GM21529 (cell line): ENCODE results near the gene ATAD3C.
"Not testable (repeated sequence)": the region's sequence is repeated elsewhere in the genome, so short reads cannot be mapped to it uniquely, and the experiment has no call there.

ENCODE experiments used
- ATAC-seq: cut with Tn5 transposase; IDR thresholded peaks from one replicate; pipeline ENCODE4 v1.9.1; 2021; ENCODE audit not compliant: unreplicated experiment

The ATAD3C gene

DNA sequence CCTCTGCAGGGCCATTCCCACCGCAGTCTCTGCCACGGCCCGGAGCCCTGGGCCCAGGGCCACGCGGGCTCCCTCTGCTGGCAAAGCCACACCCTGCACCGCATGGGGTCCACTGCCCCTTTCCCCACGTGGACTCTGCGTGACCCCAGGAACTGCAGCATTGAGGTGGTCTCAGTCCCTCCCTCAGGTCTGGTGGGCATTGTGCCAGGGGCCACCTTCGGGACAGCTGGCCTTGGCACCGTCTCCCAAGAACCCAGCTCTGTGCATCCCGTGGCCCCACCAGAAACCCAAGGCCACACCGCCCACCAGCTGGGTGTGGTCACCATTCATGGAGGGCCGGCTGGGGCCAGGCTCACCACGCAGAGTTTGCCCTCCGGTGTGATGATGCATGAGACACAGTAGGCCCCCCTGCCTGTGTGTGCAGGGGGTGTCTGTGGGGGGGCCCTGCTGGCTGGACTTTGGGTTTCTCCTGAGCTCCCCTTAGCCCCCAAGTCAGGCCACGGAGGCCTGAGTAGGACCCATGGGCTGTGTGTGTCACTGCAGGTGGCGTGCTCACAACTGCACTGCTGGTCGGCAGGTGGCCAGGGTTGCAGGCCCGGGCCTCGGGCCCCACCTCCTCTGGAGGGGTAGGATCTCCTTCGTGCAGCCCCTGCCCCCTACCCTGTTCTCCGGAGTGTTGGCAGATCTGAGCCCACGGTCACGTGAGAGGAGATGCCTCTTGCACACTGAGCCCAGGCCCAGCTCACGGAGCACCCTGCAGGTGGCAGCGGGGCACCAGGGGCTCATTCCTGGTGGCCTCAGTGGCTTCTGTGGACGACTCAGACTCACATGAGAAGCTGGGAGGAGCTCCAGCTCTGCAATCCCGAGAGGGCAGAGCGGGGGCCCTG is 8.2 kb upstream of the ATAD3C start:
- ATAC-seq, result no peak

DNA sequence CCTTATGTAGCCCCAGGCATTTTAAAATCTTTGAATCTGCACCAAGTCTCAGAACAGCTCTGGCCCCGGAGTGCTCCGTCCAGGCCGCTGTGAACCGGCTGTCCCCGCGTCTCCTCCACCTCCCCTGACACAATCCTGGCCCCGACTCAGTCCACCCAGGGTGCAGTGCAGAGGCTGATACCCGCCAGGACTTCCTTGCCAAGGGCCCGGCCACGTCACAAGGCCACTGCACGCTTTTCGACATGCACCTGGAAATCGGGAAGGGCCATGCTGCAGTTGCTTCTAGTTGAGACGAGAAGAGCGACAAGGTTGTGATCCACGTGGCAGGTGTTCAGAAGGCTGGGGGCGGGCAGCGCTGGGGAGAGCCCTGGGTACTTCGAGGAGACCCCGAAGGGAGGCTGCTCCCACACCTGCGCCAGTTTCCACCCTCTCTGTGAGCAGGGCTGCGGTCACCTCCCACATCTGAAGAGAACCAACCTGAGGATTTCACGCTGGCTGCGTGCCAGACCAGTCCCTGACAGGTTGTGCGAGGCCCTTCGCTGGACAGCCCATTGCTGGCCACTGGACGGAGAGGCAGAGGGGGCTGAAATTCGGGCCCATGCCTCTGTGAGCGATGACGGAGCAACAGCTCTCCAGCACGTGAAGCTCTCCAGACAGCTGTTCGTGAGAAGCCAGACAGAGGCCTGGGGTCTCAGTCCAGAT is 7.3 kb upstream of the ATAD3C start:
- ATAC-seq, result no peak

DNA sequence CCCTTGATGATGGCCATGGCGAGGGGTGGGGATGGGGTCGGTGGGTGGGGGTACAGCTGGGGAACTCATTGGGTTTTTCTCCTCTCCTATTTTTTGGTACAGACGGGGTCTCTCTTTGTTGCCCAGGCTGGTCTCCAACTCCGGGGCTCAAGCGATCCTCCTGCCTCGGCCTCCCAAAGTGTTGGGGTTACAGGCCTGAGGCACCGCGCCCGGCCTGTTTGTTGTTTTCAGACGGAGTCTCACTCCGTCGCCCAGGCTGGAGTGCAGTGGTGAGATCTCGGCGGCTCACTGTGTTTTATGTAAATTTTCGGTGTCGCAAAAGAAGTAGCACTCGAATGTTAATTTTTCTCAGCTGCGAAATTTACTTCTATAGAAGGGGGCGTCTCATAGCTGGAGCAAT is 2.9 kb upstream of the ATAD3C start:
- ATAC-seq, result not testable (repeated sequence)

DNA sequence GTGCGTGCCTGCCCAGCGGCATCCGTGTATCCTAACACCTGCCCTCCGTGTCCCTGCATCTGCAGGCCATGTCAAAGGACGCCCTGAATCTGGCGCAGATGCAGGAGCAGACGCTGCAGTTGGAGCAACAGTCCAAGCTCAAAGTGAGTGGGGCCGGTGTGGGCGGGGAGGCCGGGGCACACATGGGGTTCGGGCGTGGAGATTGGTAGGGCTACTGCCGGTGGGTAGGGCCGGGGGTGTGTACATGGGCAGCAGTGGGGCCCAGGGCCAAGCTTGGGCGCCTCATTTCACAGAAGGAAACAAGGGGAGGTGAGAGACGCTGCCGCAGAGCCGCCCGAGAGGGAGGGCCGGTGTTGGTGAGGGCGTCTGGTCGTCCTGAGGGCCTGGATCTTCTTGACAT is 1.1 kb downstream of the ATAD3C start:
- ATAC-seq, result not testable (repeated sequence)

DNA sequence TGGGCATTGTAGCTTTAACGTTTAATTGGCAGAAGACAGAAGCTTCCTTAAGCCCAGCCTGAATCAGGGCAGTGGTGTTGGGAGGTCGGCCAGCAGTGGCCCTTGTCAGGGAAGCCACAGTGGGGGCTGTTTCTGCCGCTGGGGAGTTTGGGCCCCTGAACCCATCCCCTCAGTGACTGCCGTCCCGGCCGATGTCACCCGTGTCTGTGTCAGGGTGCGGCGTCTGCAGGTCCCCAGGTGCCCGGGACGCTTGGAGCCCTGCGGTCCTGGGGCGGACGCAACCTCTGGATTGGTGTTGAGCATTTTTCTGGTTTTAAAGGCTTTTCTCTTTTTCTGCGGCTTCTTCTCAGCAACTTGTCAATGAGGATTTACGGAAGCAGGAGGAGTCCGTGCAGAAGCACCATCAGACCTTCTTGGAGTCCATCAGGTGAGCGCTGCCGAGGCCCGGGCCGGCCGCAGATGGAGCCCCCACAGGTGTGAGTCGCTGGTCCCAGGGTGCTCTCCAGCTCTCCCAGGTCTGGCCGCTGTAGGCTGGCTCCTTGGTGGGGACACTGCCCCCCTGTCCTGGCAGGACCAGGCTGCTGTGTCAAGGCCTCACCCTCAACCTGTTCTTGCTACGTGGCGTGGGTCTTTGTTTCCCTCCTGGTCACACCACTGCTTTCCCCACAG is 2.3 kb downstream of the ATAD3C start:
- ATAC-seq, result no peak

DNA sequence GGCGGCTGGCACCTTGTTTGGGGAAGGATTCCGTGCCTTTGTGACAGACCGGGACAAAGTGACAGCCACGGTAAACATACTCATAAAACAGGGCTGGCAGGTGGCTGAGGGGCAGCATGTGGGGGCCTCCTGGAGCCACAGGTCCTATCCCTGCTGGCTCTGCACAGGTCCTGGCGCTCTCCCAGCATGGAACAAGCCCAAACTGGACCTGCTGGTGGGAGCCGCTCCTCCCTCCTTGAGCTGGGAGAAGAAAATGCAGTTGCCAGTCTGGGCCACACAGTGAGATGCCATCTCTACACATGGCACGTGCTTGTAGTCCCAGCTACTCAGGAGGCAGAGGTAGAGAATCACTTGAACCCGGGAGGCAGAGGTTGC is 2.9 kb downstream of the ATAD3C start:
- ATAC-seq, result not testable (repeated sequence)

DNA sequence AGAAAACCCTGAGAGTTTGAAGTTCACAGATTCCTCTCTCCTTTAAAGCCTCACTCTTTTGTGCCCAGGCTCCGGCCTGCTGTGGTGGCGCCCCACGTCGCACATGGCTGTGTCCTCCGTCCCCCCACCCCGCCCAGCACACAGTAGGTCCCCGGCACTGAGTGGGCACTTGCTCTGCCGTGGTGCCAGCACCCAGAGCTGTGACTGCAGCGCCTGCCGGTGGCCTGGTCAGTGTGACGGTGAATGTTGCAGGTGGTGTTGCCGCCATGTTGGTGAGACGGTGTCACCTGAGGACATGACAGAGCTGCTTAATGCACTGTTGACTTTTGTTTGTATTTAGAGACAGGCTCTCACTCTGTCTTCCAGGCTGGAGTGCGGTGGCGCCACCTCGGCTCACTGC is 3.4 kb downstream of the ATAD3C start:
- no peak for ATAC-seq

DNA sequence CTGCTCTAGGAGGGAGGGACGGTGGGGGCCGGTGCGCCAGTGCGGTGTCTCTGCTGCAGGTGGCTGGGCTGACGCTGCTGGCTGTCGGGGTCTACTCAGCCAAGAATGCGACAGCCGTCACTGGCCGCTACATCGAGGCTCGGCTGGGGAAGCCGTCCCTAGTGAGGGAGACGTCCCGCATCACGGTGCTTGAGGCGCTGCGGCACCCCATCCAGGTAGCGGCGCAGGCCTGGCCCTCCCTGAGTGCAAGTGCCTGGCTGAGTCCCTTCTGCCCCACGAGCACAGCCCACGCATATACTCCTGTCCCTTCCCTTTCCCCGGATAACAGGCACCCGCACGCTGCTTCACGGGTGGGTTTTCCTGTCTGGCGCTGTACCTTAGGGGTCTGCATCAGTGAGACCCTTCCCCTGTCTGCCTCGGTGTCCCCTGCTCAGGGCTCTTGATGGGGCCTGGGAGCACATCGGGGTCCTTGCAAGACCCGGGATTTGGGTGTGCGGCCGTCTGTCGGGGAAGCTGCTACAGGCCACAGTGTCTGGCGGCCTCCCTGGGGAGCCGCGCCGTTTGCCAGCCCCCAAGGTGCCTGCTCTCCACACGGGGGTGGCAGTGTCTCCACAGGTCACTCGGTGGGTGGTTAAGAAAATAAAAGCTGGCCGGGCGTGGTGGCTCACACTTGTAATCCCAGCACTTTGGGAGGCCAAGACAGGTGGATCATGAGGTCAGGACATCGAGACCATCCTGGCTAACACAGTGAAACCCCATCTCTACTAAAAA is 5.0 kb downstream of the ATAD3C start:
- ATAC-seq, result not testable (repeated sequence)

DNA sequence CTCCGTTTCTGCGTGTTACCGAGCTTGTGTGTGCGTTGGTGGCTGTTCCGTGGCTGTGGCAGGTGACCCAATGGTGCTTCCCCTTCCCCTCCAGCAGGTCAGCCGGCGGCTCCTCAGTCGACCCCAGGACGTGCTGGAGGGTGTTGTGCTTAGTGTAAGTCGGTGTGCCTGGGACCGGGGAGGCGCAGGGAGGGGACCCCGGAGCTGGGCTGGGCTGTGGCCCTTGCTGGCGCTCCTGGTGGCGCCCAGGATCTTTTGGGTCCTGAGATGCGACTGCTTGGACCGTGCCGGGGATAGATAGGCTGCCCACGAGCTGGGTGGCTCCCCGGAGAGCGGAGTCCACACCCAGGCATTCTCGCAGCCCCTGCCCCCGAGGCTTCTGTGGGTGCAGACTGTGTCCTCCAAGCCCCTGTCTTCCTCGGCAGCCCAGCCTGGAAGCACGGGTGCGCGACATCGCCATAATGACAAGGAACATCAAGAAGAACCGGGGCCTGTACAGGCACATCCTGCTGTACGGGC is 5.9 kb downstream of the ATAD3C start:
- no peak for ATAC-seq

DNA sequence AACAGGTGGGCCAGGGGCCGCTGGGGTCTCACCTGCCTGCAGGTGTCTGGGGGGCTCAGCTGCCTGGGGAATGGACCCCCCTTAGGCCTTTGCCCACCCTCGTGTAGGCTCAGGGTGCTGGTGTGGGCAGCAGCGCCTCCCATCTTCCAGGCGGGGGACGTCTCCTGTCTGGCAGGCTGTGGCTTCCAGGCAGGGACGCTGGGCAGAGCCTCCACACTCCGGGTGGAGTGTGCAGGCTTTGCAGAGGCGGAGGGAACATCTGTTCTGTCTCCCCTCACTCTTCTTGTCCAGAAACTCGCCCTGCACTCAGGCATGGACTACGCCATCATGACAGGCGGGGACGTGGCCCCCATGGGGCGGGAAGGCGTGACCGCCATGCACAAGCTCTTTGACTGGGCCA is 6.4 kb downstream of the ATAD3C start:
- not testable (repeated sequence) for ATAC-seq

DNA sequence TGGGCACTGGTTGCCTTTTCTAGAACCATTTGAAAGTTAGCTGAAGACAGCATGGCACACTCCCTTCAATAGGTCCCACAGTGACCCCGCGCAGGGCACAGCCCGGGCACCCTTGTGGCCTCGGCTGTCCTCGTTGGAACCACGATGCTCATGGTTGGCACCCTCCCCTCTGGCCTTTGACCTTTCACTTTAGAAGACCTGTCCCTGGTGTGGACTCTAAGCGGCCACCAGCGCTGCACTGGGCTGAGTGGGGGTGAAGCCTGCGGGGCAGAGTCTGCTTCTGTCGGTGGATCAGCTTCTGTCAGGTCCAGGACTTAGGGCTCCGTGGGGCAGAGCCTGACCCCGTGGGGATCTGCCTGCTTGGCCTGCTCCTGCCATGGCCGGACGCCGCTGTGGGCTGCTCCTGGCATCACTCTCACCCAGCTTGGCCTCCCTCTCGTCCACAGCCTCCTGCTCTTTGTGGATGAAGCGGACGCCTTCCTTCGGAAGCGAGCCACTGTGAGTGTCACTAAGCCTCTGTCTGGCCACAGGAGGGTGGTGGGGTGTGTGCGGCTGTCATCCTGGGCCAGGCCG is 7.3 kb downstream of the ATAD3C start:
- ATAC-seq, result not testable (repeated sequence)

DNA sequence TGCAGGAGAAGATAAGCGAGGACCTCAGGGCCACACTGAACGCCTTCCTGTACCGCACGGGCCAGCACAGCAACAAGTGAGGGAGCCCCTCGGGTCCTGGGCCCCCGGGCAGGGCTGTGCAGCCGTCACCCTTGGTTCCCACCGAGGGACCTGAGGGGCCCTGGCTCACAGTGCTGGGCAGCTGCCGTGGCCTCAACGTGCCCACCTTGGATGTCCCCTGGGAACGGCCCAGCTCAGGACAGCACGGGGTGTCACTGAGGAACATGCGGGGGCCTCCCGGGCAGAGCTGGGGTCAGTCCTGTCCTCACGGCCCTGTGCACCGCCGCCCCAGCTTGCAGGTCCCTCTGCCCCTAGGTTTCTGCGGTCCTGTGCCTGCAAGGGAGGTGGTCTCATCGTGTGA is 9.7 kb downstream of the ATAD3C start:
- not testable (repeated sequence) for ATAC-seq

DNA sequence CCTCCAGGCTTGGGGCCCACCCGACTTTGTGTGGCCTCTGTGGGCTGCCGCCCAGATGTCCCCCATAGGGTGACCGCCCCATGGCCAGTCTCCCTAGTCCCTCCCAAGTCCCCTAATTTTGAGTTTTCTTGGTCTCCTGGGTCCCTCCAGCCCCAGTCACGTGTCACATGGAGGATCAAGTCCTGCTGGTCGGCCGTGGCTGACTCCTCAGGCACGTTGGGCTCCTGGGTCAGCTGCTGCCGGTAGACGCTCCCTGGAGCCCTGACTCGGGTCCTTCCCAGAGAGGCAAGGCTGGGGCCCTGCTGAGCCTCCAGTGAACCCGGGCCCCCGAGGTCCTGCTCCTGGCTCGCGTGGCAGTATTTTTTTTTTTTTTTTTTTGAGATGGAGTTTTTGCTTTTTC is 10.2 kb downstream of the ATAD3C start:
- not testable (repeated sequence) for ATAC-seq

DNA sequence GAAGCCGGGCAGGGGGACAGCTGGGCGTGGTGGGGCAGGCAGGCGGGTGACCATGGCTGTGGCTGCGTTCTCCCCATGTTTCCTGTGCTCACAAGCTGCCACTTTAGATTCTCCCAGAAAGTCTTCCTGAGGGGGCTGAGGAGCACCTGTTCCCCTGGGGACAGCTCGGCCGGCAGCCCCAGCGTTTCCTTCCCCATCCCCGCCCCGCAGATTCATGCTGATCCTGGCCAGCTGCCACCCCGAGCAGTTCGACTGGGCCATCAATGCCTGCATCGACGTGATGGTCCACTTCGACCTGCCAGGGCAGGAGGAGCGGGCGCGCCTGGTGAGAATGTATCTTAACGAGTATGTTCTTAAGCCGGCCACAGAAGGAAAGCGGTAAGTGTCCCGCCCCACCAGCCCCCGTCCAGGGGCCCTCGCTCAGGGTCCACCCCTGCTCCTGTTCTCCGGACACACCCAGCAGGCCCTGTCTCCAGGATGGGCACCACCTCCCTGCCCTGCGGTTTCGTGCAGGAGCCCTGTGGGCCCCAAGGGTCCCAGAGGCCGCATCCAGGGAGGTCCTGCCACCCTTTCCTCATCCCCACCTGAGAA is 11.1 kb downstream of the ATAD3C start:
- ATAC-seq, result no peak

DNA sequence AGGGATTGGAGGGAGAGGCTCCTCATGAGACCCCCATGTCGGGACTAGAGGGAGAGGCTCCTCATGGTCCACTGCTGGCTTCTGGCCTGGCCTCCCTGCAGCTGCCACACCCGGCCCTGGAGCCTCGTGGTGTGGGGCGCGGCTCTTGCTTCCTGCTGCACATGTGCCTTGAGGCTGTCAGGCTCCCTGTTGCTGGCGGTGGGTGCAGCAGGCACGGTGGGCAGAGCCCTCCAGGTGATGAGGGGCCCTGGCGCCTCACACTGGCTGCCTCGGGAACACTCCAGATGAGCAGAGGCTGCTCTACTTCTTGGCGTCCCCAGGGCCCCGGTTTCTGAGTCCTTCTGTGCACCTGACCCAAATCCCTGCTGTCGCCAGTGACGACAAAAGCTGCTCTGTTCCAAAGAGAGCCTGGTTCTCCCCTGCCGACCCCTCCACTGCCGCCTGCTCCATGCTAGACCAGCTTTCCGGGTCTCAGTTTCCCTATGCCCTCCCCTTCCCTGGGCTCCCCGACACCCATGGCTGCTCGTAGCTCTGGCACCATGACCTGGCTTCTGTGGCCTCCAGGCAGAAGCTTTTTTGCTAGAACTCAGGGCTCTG is 12.3 kb downstream of the ATAD3C start:
- ATAC-seq, result no peak

DNA sequence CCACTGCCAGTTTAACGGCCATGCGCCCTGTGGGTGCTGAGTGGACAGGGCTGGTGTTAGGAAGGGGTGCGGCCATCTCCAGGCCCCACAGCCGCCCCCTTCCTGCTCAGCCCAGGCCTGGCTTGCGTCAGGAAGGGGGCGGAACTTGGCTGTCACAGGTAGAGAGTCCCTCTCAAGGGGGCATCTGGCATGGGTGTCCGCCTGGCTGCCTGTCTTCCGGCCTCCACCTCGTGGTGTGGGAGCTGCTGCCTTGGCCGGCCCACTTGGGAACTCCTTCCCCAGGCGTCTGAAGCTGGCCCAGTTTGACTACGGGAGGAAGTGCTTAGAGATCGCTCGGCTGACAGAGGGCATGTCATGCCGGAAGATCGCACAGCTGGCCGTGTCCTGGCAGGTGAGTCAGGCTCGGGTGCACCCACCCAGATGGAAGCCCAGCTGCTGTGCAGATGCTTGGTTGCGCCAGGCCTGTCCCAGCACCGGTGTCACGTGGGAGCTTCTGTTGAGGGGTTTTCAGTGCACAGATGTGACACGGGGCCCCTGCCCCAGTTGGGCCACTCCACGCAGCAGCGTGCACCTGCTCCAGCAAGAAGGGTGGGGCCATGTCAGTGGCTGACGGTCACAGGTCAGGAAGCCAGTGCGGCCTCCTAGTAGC is 13.0 kb downstream of the ATAD3C start:
- peak; percentile 64 for ATAC-seq

DNA sequence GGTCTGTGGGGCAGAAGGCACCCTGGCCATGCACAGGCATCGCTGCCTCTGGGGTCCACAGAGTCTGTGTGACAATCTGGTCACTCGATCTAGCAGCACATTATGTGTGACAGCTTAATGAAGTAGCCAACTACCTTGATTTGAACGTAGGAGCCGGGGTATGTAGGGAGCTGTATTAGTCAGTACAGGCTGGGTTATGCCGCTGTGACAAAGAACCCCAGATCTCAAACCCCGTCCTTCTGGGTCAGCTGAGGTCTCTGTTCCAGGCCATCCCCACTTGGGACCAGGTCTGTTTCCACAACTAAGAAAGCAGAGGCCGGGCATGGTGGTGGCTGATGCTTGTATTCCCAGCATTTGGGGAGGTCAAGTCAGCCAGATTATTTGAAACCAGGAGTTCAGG is 13.8 kb downstream of the ATAD3C start:
- ATAC-seq, result no peak

DNA sequence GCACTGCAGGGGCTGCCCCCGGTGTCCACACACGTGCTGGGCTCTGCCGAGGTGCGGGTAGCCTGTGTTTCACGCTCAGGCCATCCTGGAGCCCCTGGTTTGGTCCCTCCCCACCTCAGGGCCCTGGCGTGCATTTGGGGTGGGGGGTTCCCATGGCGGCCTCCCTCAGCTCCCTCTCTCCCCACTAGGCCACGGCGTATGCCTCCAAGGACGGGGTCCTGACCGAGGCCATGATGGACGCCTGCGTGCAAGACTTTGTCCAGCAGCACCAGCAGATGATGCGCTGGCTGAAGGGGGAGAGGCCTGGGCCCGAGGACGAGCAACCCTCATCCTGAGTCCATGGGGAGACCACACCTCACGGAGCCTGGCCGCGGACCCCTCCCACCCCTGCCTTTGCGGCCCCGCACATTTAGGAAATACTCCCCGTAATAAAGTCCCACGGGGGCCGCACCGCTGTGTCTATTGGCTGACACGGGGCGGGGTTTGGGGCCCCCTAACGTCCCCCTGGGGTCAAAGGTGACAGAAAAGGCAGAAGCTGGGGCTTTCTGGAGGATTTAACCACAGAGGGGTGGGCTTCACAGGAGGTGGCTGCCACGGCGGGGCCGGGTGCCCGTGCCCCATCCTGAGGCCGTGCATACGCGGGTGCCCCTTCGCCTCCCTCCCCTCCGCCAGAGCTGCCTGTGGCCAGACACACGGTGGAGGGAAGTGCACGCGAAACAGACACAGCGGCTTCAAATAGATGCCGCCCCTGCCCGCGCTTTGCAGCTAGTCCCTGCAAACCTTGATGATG is 18.9 kb downstream of the ATAD3C start:
- not testable (repeated sequence) for ATAC-seq
